Measurements from ENCODE around the gene RAB5IF. TPM values are rescaled to one million over a fixed set of nuclear protein-coding genes. Genes with fewer than 3 reads are reported as not detected.

Gene RAB5IF
- total RNA-seq, 1 donor from 2014 or later = 162 TPM

DNA sequence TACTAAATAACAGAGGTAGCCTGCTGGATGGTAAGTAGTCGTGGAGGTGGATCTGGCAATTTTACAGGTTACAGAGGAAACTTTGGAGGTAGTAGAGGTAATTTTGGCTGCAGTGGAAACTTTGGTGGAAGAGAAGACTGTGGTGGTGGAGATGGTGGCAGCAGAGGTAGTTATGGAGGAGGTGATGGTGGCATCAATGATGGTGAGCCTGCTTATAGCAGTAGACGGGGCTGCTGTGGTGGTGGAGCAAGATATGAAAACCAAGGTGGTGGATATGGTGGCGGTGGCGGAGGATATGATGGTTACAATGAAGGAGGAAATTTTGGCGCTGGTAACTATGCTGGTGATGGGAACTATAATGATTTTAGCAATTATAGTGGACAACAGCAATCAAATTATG lies 15.3 kb downstream of the RAB5IF start:
- no peak for TF ChIP-seq CTCF (IDR thresholded peaks at IDR 0.05; ENCODE audit: insufficient read depth, low read length, poor library complexity, severe bottlenecking)
- Histone ChIP-seq H3K4me3 (ENCODE audit: low read depth, low read length) (no peak overlapping the region), H3K36me3 (ENCODE audit: control insufficient read depth, insufficient read depth, low read length) (no peaks in the 10 kb centered on the region), H3K27me3 (ENCODE audit: control insufficient read depth, insufficient read depth, low read length) (no peaks in the 10 kb centered on the region)
- DNase-seq (ENCODE audit: low read depth) = no peak

- no peak for DNase-seq (ENCODE audit: low read depth)
- Histone ChIP-seq H3K36me3 (ENCODE audit: control insufficient read depth, insufficient read depth, low read length) (no peaks in the 10 kb centered on the region), H3K27me3 (ENCODE audit: control insufficient read depth, insufficient read depth, low read length) (no peaks in the 10 kb centered on the region), H3K4me3 (ENCODE audit: low read depth, low read length) (no peak overlapping the region)
- no peak for TF ChIP-seq CTCF (IDR thresholded peaks at IDR 0.05; ENCODE audit: insufficient read depth, low read length, poor library complexity, severe bottlenecking)
Measured at GRCh38 chr20:36623444-36623843, 17.9 kb downstream of the RAB5IF start.

GRCh38 chr20:36624068-36624943 lies 18.7 kb downstream of the RAB5IF start:
- Histone ChIP-seq H3K4me3 (ENCODE audit: low read depth, low read length) (no peak overlapping the region), H3K27me3 (ENCODE audit: control insufficient read depth, insufficient read depth, low read length) (no peaks in the 10 kb centered on the region), H3K36me3 (ENCODE audit: control insufficient read depth, insufficient read depth, low read length) (no peaks in the 10 kb centered on the region)
- DNase-seq (ENCODE audit: low read depth) = no peak
- no peak for TF ChIP-seq CTCF (IDR thresholded peaks at IDR 0.05; ENCODE audit: insufficient read depth, low read length, poor library complexity, severe bottlenecking)

DNA sequence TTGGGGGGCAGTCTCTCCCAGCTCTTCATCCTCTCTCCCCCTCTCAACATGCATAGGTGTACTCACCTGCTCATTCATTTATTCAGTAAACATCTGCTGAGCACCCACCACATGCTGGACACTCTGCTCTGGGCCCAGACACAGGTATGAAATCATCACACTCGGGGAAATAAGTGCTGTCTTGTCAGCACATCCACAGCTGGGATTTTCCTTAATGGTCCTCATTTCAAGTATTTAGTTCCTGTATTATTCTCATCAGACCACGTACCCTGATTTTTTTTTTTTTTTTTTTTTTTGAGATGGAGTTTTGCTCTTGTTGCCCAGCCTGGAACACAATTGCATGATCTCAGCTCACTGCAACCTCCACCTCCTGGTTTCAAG lies 19.4 kb downstream of the RAB5IF start:
- Histone ChIP-seq H3K27me3 (ENCODE audit: control insufficient read depth, insufficient read depth, low read length) (no peaks in the 10 kb centered on the region), H3K4me3 (ENCODE audit: low read depth, low read length) (no peak overlapping the region), H3K36me3 (ENCODE audit: control insufficient read depth, insufficient read depth, low read length) (no peaks in the 10 kb centered on the region)
- TF ChIP-seq CTCF (IDR thresholded peaks at IDR 0.05; ENCODE audit: insufficient read depth, low read length, poor library complexity, severe bottlenecking) = no peak
- DNase-seq (ENCODE audit: low read depth) = no peak

DNA sequence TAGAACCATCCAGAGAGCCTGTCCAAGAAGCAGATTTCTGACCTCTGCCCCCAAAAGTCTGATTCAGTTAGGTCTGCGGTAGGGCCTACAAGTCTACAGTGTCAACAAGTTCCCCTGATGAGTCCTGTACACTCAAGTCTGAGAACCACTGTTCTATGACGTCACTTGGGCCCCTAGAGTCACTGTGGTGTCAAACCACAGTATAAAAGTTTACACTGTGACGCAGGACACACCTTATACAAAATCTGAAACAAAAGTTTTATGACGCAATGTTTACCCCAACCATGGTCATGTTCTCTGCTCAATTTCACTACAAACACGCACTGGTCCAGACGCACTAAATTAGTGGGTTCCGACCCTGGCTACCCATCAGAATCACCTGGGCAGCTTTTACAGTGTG lies 22.5 kb downstream of the RAB5IF start:
- H3K36me3 ChIP-seq (ENCODE audit: control insufficient read depth, insufficient read depth, low read length) = no peaks in the 10 kb centered on the region
- H3K4me3 ChIP-seq (ENCODE audit: low read depth, low read length) = no peak overlapping the region
- no peak for TF ChIP-seq CTCF (IDR thresholded peaks at IDR 0.05; ENCODE audit: insufficient read depth, low read length, poor library complexity, severe bottlenecking)
- H3K27me3 ChIP-seq (ENCODE audit: control insufficient read depth, insufficient read depth, low read length) = no peaks in the 10 kb centered on the region
- no peak for DNase-seq (ENCODE audit: low read depth)

Data from kidney epithelial cell (primary cell).